Measurements from ENCODE around the gene NIT1. TPM values are rescaled to one million over a fixed set of nuclear protein-coding genes. Genes with fewer than 3 reads are reported as not detected.

NIT1 gene
- total and polyA plus RNA-seq, 9 of the 15 experiments (the other 6 are each of a cell fraction or from before 2014, with no cell fraction given) = 18.4 to 76.0 (median 33.7) TPM

Small RNAs within 50 kb of the gene (small RNA-seq; reads per million reads assigned to genes)
- not detected for gene RF01225

Other genes starting within 250 kb of the NIT1 start
Only the 7 nearest of the 24 such genes appear.
- 0.04 and 0.73 TPM in 2 replicates for gene ARHGAP30, start 48.2 kb upstream of the NIT1 start, total RNA-seq (2014; rRNA removed)
- 0.06 and 0.07 TPM in 2 replicates for gene ARHGAP30, start 48.2 kb upstream of the NIT1 start, total RNA-seq (2014; rRNA removed; fragmentation: Illumina TruSeq; extraction: Trizol)
- 0.04 and 0.07 TPM in 2 replicates for gene ARHGAP30, start 48.2 kb upstream of the NIT1 start, total RNA-seq (2015; rRNA removed; fragmentation: Illumina TruSeq; extraction: Trizol)
- 0.35 and 0.42 TPM in 2 replicates for gene ARHGAP30, start 48.2 kb upstream of the NIT1 start, total RNA-seq (2021)
- gene ARHGAP30, start 48.2 kb upstream of the NIT1 start, polyA plus RNA-seq (2011; rRNA removed) = 0.12 and 0.20 TPM in 2 replicates
- 0.11 and 0.12 TPM in 2 replicates for gene ARHGAP30, start 48.2 kb upstream of the NIT1 start, polyA plus RNA-seq (2014; fragmentation: Illumina TruSeq; extraction: Trizol)
- gene ARHGAP30, start 48.2 kb upstream of the NIT1 start, polyA plus RNA-seq (2014; fragmentation: Nextera tagmentation; extraction: Ambion mirVana) = under 1 TPM; 0.01 to 0.03 TPM
- 0.17 and 0.18 TPM in 2 replicates for gene ARHGAP30, start 48.2 kb upstream of the NIT1 start, polyA plus RNA-seq (2014; rRNA removed)
- gene NECTIN4, start 28.5 kb upstream of the NIT1 start, total RNA-seq (2014; rRNA removed) = not detected in 2 replicates
- not detected in 2 replicates for gene NECTIN4, start 28.5 kb upstream of the NIT1 start, total RNA-seq (2014; rRNA removed; fragmentation: Illumina TruSeq; extraction: Trizol)
- gene NECTIN4, start 28.5 kb upstream of the NIT1 start, total RNA-seq (2015; rRNA removed; fragmentation: Illumina TruSeq; extraction: Trizol) = not detected in 2 replicates
- gene NECTIN4, start 28.5 kb upstream of the NIT1 start, total RNA-seq (2021) = 0.09 TPM in 1 of 2 replicates, not detected in the other
- gene NECTIN4, start 28.5 kb upstream of the NIT1 start, polyA plus RNA-seq (2011; rRNA removed) = 0.01 TPM in 1 of 2 replicates, not detected in the other
- gene NECTIN4, start 28.5 kb upstream of the NIT1 start, polyA plus RNA-seq (2014; fragmentation: Illumina TruSeq; extraction: Trizol) = not detected in 2 replicates
- gene NECTIN4, start 28.5 kb upstream of the NIT1 start, polyA plus RNA-seq (2014; fragmentation: Nextera tagmentation; extraction: Ambion mirVana) = not detected
- gene NECTIN4, start 28.5 kb upstream of the NIT1 start, polyA plus RNA-seq (2014; rRNA removed) = 0.09 TPM in 1 of 2 replicates, not detected in the other
- not detected in 2 replicates for gene KLHDC9, start 19.7 kb upstream of the NIT1 start, total RNA-seq (2014; rRNA removed)
- not detected in 2 replicates for gene KLHDC9, start 19.7 kb upstream of the NIT1 start, total RNA-seq (2014; rRNA removed; fragmentation: Illumina TruSeq; extraction: Trizol)
- gene KLHDC9, start 19.7 kb upstream of the NIT1 start, total RNA-seq (2015; rRNA removed; fragmentation: Illumina TruSeq; extraction: Trizol) = not detected in 2 replicates
- gene KLHDC9, start 19.7 kb upstream of the NIT1 start, total RNA-seq (2021) = not detected in 2 replicates
- not detected in 2 replicates for gene KLHDC9, start 19.7 kb upstream of the NIT1 start, polyA plus RNA-seq (2011; rRNA removed)
- not detected in 2 replicates for gene KLHDC9, start 19.7 kb upstream of the NIT1 start, polyA plus RNA-seq (2014; fragmentation: Illumina TruSeq; extraction: Trizol)
- gene KLHDC9, start 19.7 kb upstream of the NIT1 start, polyA plus RNA-seq (2014; fragmentation: Nextera tagmentation; extraction: Ambion mirVana) = not detected
- not detected in 2 replicates for gene KLHDC9, start 19.7 kb upstream of the NIT1 start, polyA plus RNA-seq (2014; rRNA removed)
- 154 and 172 TPM in 2 replicates for gene PFDN2, start 68 bp upstream of the NIT1 start, total RNA-seq (2014; rRNA removed)
- 101 and 120 TPM in 2 replicates for gene PFDN2, start 68 bp upstream of the NIT1 start, total RNA-seq (2014; rRNA removed; fragmentation: Illumina TruSeq; extraction: Trizol)
- gene PFDN2, start 68 bp upstream of the NIT1 start, total RNA-seq (2015; rRNA removed; fragmentation: Illumina TruSeq; extraction: Trizol) = 104 TPM in 2 replicates
- gene PFDN2, start 68 bp upstream of the NIT1 start, total RNA-seq (2021) = 142 and 144 TPM in 2 replicates
- gene PFDN2, start 68 bp upstream of the NIT1 start, polyA plus RNA-seq (2011; rRNA removed) = 120 and 176 TPM in 2 replicates
- 181 and 235 TPM in 2 replicates for gene PFDN2, start 68 bp upstream of the NIT1 start, polyA plus RNA-seq (2014; fragmentation: Illumina TruSeq; extraction: Trizol)
- 10 to 100 TPM; 50.2 to 77.1 TPM for gene PFDN2, start 68 bp upstream of the NIT1 start, polyA plus RNA-seq (2014; fragmentation: Nextera tagmentation; extraction: Ambion mirVana)
- gene PFDN2, start 68 bp upstream of the NIT1 start, polyA plus RNA-seq (2014; rRNA removed) = 335 and 361 TPM in 2 replicates
- 15.6 and 19.1 TPM in 2 replicates for gene DEDD, start 14.6 kb downstream of the NIT1 start, total RNA-seq (2014; rRNA removed)
- gene DEDD, start 14.6 kb downstream of the NIT1 start, total RNA-seq (2014; rRNA removed; fragmentation: Illumina TruSeq; extraction: Trizol) = 11.6 and 12.0 TPM in 2 replicates
- gene DEDD, start 14.6 kb downstream of the NIT1 start, total RNA-seq (2015; rRNA removed; fragmentation: Illumina TruSeq; extraction: Trizol) = 11.6 and 13.4 TPM in 2 replicates
- 26.3 and 29.0 TPM in 2 replicates for gene DEDD, start 14.6 kb downstream of the NIT1 start, total RNA-seq (2021)
- 16.0 and 24.4 TPM in 2 replicates for gene DEDD, start 14.6 kb downstream of the NIT1 start, polyA plus RNA-seq (2011; rRNA removed)
- gene DEDD, start 14.6 kb downstream of the NIT1 start, polyA plus RNA-seq (2014; fragmentation: Illumina TruSeq; extraction: Trizol) = 31.4 and 35.0 TPM in 2 replicates
- gene DEDD, start 14.6 kb downstream of the NIT1 start, polyA plus RNA-seq (2014; fragmentation: Nextera tagmentation; extraction: Ambion mirVana) = 10 to 100 TPM; 31.6 to 41.0 TPM
- gene DEDD, start 14.6 kb downstream of the NIT1 start, polyA plus RNA-seq (2014; rRNA removed) = 16.7 and 16.8 TPM in 2 replicates
- 97.1 and 112 TPM in 2 replicates for gene UFC1, start 35.9 kb downstream of the NIT1 start, total RNA-seq (2014; rRNA removed)
- 151 TPM in 2 replicates for gene UFC1, start 35.9 kb downstream of the NIT1 start, total RNA-seq (2014; rRNA removed; fragmentation: Illumina TruSeq; extraction: Trizol)
- gene UFC1, start 35.9 kb downstream of the NIT1 start, total RNA-seq (2015; rRNA removed; fragmentation: Illumina TruSeq; extraction: Trizol) = 165 and 167 TPM in 2 replicates
- gene UFC1, start 35.9 kb downstream of the NIT1 start, total RNA-seq (2021) = 92.8 and 94.2 TPM in 2 replicates
- 161 and 166 TPM in 2 replicates for gene UFC1, start 35.9 kb downstream of the NIT1 start, polyA plus RNA-seq (2011; rRNA removed)
- gene UFC1, start 35.9 kb downstream of the NIT1 start, polyA plus RNA-seq (2014; fragmentation: Illumina TruSeq; extraction: Trizol) = 167 and 190 TPM in 2 replicates
- gene UFC1, start 35.9 kb downstream of the NIT1 start, polyA plus RNA-seq (2014; fragmentation: Nextera tagmentation; extraction: Ambion mirVana) = 100 to 1,000 TPM; 213 to 220 TPM
- gene UFC1, start 35.9 kb downstream of the NIT1 start, polyA plus RNA-seq (2014; rRNA removed) = 113 and 143 TPM in 2 replicates
- gene USP21, start 41.4 kb downstream of the NIT1 start, total RNA-seq (2014; rRNA removed) = 21.6 and 25.7 TPM in 2 replicates
- gene USP21, start 41.4 kb downstream of the NIT1 start, total RNA-seq (2014; rRNA removed; fragmentation: Illumina TruSeq; extraction: Trizol) = 4.9 and 5.1 TPM in 2 replicates
- 7.2 and 9.5 TPM in 2 replicates for gene USP21, start 41.4 kb downstream of the NIT1 start, total RNA-seq (2015; rRNA removed; fragmentation: Illumina TruSeq; extraction: Trizol)
- gene USP21, start 41.4 kb downstream of the NIT1 start, total RNA-seq (2021) = 41.7 and 42.7 TPM in 2 replicates
- 22.9 and 38.9 TPM in 2 replicates for gene USP21, start 41.4 kb downstream of the NIT1 start, polyA plus RNA-seq (2011; rRNA removed)
- 44.9 and 52.4 TPM in 2 replicates for gene USP21, start 41.4 kb downstream of the NIT1 start, polyA plus RNA-seq (2014; fragmentation: Illumina TruSeq; extraction: Trizol)
- gene USP21, start 41.4 kb downstream of the NIT1 start, polyA plus RNA-seq (2014; fragmentation: Nextera tagmentation; extraction: Ambion mirVana) = 10 to 100 TPM; 14.7 to 14.8 TPM
- 35.4 and 39.3 TPM in 2 replicates for gene USP21, start 41.4 kb downstream of the NIT1 start, polyA plus RNA-seq (2014; rRNA removed)

Measured in K562 (cell line).